DMS53 treated with DMSO at 0.1 percent for 48 hours (cell line): Measurements from ENCODE around the gene PVRIG.
A peak's percentile ranks its signal among the peaks of the same experiment; 100 is the strongest.
"Not testable (repeated sequence)": the region's sequence is repeated elsewhere in the genome, so short reads cannot be mapped to it uniquely, and the experiment has no call there.

Source experiments
- DNase-seq: peaks from one replicate; lab custom pipeline; 2025; ENCODE audit not compliant: unreplicated experiment; lab: John Stamatoyannopoulos, UW

PVRIG gene

GRCh38 chr7:100224891-100225290 lies 5.1 kb downstream of the PVRIG start:
- not testable (repeated sequence) for DNase-seq

GRCh38 chr7:100234660-100235317 lies 15.0 kb downstream of the PVRIG start:
- not testable (repeated sequence) for DNase-seq

GRCh38 chr7:100239975-100240374 lies 20.2 kb downstream of the PVRIG start:
- DNase-seq = not testable (repeated sequence)

- not testable (repeated sequence) for DNase-seq
These were observed 23.6 kb downstream of the PVRIG start for GRCh38 chr7:100243385-100243784.

- DNase-seq = not testable (repeated sequence)
These were observed 25.3 kb downstream of the PVRIG start for GRCh38 chr7:100244988-100245605.

GRCh38 chr7:100246121-100246864 lies 26.5 kb downstream of the PVRIG start:
- not testable (repeated sequence) for DNase-seq

- DNase-seq = not testable (repeated sequence)
These were observed 27.1 kb downstream of the PVRIG start for GRCh38 chr7:100246865-100247137.

GRCh38 chr7:100247152-100247757 lies 27.5 kb downstream of the PVRIG start:
- peak; percentile 98 for DNase-seq

- DNase-seq = no peak
These were observed 28.7 kb downstream of the PVRIG start for GRCh38 chr7:100248483-100248882.

- no peak for DNase-seq
These were observed 37.3 kb downstream of the PVRIG start for GRCh38 chr7:100257017-100257416.

- not testable (repeated sequence) for DNase-seq
These were observed 40.2 kb downstream of the PVRIG start for GRCh38 chr7:100259984-100260383.

GRCh38 chr7:100262896-100263295 lies 43.1 kb downstream of the PVRIG start:
- DNase-seq = not testable (repeated sequence)

GRCh38 chr7:100264223-100264622 lies 44.5 kb downstream of the PVRIG start:
- DNase-seq = not testable (repeated sequence)

- not testable (repeated sequence) for DNase-seq
These were observed 45.0 kb downstream of the PVRIG start for GRCh38 chr7:100264669-100265165.

GRCh38 chr7:100265851-100266250 lies 46.1 kb downstream of the PVRIG start:
- not testable (repeated sequence) for DNase-seq

GRCh38 chr7:100266576-100267354 lies 47.0 kb downstream of the PVRIG start:
- DNase-seq = no peak

- DNase-seq = no peak
These were observed 47.9 kb downstream of the PVRIG start for GRCh38 chr7:100267648-100268047.

- not testable (repeated sequence) for DNase-seq
These were observed 49.1 kb downstream of the PVRIG start for GRCh38 chr7:100268882-100269281.

GRCh38 chr7:100269306-100270045 lies 49.7 kb downstream of the PVRIG start:
- DNase-seq = peak; percentile 14
